Activated T-cell treated with anti-CD3 and anti-CD28 coated beads for 4 hours (primary cell): ENCODE measurements around the gene GJB3.
"Not testable (repeated sequence)": the region's sequence is repeated elsewhere in the genome, so short reads cannot be mapped to it uniquely, and the experiment has no call there.

ENCODE experiments used
- DNase-seq: peaks from one replicate; pipeline ENCODE4 v3.0.0-alpha.2; 2020

The GJB3 gene

DNA sequence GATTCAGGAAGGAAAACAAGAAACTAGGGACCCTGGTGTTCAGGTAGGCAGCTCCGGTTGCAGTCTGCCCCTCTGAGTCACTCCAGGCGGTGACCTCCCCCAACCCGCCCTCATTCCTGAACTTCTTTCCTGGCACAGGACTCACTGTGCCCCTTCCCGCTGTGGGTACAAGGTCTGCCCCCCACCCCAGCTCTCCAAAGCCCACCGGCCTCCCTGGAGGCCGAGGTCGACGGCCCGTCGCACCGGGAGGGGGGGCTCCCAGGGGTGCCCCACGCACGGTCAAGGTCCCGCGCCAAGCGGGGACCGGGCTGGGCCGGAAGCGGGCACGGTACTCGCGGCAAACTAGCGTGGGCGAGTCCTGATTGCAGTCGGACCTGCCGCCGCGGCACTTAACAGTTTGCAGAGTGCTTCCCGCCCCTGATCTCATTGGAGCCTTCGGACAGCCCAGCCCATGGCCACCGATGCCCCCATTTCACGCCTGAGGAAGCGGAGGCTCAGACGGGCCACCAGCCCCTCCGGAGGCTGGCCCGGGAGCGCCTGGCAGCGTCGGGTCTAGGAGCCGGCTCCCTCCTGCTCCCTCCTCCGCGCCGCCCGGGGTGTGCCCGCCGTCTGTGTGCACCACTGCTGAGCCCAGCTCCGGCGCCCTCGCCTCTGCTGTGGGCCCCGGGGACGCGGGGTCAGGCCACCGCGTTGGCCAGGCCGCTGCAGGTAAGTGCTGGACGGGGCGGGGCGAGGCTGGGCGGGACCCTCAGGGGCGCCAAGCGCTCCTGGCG lies at the start of gene GJB3:
Gene GJB3, plus strand, starts transcription at position 144 of the 773 bp plus-strand sequence. CDS start 3,549 bp downstream, outside the sequence.
- no peak for DNase-seq

GRCh38 chr1:34732831-34733230 lies 48.2 kb upstream of the GJB3 start:
- DNase-seq = not testable (repeated sequence)

GRCh38 chr1:34736692-34737091 lies 44.3 kb upstream of the GJB3 start:
- DNase-seq = no peak

- not testable (repeated sequence) for DNase-seq
Observed at GRCh38 chr1:34737236-34737635, 43.8 kb upstream of the GJB3 start.

- no peak for DNase-seq
Observed at GRCh38 chr1:34739613-34740012, 41.4 kb upstream of the GJB3 start.

DNA sequence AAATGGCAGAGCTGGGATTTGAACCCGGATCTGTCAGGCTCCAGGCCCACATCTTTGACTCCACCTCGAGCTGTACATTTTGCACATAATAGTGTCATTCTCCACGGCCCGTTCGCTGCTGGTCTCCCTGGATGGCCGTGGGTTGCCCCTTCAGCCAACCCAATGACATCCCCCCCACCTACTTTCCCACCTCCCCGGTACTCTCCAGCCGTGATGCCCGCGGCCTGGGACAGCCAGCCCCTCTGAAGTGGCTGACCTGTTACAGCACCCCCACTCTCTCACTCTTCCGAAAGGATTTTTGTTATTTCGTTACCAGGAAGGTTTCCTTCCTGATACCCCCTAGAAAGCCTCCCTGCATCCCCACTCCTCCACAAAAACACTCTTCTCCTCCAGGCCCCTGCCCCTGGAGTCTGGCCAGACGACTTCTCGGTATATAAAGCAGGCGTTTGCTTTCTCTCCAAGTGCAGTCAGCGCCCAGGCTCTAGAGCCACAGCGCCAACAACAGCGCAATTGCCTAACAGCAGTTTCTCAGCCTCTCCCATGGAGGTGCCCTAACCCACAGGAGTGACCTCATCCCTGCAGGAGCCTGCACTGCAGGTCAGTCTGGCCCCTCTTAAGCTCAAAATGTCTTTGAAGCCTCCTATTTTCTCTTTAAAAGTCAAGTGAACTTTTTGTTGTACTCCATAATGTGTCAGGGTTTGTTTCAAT lies 40.7 kb upstream of the GJB3 start:
- DNase-seq = no peak

GRCh38 chr1:34742667-34743270 lies 38.2 kb upstream of the GJB3 start:
- DNase-seq = peak; percentile 69

GRCh38 chr1:34743775-34744174 lies 37.2 kb upstream of the GJB3 start:
- no peak for DNase-seq

DNA sequence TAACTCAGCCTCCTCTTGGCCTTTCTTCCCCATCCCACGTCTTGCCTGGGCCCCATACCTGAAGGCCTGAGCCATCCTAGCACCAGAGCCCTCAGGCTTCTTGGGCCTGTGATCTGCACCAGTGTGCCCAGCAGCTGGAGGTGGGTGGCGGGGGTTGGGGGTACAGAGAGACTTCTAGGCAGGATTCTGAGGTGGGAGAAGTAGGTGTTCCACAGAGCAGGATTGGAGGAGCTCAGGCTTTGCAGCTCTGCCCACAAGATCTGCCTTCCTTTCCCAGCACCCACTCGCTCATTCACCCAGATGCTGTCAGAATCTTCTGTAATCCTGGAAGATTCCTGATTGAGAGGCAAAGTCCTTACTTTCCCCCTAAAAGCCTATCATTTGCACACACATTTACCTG lies 36.2 kb upstream of the GJB3 start:
- no peak for DNase-seq

- DNase-seq = no peak
Observed at GRCh38 chr1:34745666-34746065, 35.3 kb upstream of the GJB3 start.

- no peak for DNase-seq
Observed at GRCh38 chr1:34746101-34746500, 34.9 kb upstream of the GJB3 start.

- no peak for DNase-seq
Observed at GRCh38 chr1:34746785-34747637, 34.0 kb upstream of the GJB3 start.

GRCh38 chr1:34747638-34747941 lies 33.4 kb upstream of the GJB3 start:
- DNase-seq = no peak

DNA sequence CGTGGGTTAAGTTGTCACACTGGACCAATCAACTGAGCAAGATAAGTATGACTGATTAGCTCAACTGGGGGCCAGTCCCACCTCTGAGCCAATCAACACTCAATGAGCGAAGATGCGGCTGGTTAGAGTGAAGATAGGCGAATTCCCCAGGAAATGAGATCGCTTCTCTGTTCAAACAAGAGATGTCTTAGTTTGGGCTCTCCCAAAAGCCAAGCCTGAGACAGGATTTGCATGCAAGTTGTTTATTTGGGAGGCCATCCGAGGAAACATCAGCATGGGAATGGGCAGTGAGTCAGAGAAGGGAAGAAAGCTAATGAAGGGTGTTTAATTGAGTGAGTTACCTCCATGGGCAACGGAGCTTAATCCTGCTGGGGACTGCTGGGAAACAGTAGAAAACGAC lies 31.0 kb upstream of the GJB3 start:
- DNase-seq = no peak

DNA sequence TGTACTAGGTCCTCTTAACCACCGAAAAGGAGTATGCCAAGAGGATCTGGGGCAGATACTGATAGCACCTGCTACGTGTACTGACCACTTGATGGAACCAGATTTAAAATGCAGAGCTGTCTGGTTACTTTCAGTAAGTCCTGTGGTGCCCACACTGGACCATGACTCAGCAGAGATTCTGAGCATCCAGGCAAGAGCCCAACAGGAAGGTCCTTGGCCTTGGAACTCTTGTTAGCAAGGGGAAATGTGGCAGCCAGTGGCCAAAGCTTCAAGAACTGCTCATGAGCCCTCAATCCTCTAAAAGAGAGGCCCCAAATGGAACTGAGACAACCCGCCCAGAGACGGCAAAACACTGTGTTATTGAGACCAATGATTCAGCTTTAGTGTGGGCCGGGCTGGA lies 30.4 kb upstream of the GJB3 start:
- no peak for DNase-seq

GRCh38 chr1:34753163-34753562 lies 27.9 kb upstream of the GJB3 start:
- DNase-seq = no peak

- DNase-seq = no peak
Observed at GRCh38 chr1:34754964-34755637, 25.9 kb upstream of the GJB3 start, which contains the start of gene GJB5. GJB5 (plus strand) TSS chr1:34755047; CDS start chr1:34757331, 2,284 bp downstream.

- no peak for DNase-seq
Observed at GRCh38 chr1:34755961-34756360, 25.1 kb upstream of the GJB3 start.

DNA sequence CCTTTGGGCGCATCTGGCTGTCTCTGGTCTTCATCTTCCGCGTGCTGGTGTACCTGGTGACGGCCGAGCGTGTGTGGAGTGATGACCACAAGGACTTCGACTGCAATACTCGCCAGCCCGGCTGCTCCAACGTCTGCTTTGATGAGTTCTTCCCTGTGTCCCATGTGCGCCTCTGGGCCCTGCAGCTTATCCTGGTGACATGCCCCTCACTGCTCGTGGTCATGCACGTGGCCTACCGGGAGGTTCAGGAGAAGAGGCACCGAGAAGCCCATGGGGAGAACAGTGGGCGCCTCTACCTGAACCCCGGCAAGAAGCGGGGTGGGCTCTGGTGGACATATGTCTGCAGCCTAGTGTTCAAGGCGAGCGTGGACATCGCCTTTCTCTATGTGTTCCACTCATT lies 23.6 kb upstream of the GJB3 start:
- DNase-seq = no peak

DNA sequence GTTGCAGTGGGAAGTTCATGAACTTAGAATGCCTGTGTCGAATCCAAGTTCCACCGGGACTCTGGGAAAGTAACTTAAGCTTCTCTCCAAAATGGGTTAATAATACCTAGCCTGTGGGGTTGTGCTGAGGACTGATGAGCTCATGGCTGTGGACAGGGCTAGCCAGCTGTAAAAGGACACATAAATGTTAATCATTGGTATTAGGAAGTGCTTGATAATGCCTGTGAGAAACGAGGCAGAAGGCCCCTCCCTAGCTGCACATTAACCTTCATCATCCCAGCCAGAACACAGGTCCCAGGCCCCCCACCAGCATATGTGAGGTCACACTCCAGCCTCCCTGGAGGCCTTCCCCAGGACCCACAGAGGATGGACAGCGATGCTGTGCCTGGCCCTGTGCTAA lies 22.3 kb upstream of the GJB3 start:
- DNase-seq = no peak

- DNase-seq = no peak
Observed at GRCh38 chr1:34759503-34760357, 21.3 kb upstream of the GJB3 start, which contains the start of gene GJB4. GJB4 (plus strand) TSS chr1:34759740; CDS start chr1:34761255, 1,515 bp downstream.
